ENCODE results near the gene SUCLG1.
"Not testable (repeated sequence)": the region's sequence is repeated elsewhere in the genome, so short reads cannot be mapped to it uniquely, and the experiment has no call there.

SUCLG1 gene

GRCh38 chr2:84417453-84418145, 41.5 kb downstream of the SUCLG1 start:
- no peak for DNase-seq

GRCh38 chr2:84409531-84409930, 49.5 kb downstream of the SUCLG1 start:
- DNase-seq = no peak

GRCh38 chr2:84402111-84402510, 57.0 kb downstream of the SUCLG1 start:
- DNase-seq = not testable (repeated sequence)

- not testable (repeated sequence) for DNase-seq
These were observed 59.2 kb downstream of the SUCLG1 start for GRCh38 chr2:84399839-84400238.

DNA sequence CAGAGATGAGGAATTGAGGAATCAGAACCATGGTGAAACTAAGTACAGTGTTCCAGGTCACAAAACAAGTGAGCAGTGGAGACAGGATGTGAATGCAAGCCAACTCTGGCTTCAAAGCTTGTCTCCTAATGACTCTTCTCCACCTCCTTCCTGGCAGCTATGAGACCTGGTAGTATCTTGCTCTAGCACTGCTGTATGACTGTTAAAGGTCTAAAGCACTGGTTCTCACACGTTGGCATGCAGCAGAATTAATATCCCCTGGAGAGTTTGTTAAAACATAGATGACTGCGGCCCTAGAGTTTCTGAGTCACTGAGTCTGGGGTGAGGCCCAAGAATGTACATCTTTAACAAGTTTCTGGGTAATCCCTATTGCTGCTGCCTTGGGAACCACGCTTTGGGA, 63.3 kb downstream of the SUCLG1 start:
- DNase-seq = no peak

GRCh38 chr2:84394628-84395027, 64.5 kb downstream of the SUCLG1 start:
- DNase-seq = no peak

- DNase-seq = no peak
These were observed 65.3 kb downstream of the SUCLG1 start for GRCh38 chr2:84393829-84394228.

GRCh38 chr2:84389794-84390193, 69.3 kb downstream of the SUCLG1 start:
- no peak for DNase-seq

DNA sequence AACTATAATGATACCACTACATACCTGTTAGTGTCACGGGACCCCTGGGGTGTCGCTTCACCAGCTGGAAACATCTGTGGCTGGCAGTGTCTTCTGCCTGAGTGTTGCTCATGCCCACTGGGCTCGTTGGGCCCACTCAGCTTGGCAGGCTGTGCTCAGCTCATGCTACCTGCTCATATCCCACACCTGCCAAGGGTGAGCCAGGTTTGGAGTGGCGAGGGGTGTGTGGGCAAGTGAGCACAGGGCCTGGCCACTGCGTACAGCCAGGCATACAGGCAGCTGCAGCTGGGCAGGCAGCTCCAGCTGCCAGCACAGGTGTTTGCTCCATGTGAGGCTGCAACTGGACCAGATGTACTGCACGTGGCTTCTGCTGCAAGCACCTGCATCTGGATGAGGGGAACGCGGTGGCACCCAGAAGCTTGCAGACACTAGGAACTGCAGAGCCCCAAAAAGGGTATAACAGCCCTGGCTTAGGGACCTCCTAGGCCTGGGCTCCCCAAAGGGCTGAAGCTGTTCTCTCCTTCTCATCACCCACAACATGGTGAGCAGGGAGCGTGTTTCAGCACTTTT, 70.1 kb downstream of the SUCLG1 start:
- DNase-seq = no peak

GRCh38 chr2:84388133-84388532, 70.9 kb downstream of the SUCLG1 start:
- no peak for DNase-seq

DNA sequence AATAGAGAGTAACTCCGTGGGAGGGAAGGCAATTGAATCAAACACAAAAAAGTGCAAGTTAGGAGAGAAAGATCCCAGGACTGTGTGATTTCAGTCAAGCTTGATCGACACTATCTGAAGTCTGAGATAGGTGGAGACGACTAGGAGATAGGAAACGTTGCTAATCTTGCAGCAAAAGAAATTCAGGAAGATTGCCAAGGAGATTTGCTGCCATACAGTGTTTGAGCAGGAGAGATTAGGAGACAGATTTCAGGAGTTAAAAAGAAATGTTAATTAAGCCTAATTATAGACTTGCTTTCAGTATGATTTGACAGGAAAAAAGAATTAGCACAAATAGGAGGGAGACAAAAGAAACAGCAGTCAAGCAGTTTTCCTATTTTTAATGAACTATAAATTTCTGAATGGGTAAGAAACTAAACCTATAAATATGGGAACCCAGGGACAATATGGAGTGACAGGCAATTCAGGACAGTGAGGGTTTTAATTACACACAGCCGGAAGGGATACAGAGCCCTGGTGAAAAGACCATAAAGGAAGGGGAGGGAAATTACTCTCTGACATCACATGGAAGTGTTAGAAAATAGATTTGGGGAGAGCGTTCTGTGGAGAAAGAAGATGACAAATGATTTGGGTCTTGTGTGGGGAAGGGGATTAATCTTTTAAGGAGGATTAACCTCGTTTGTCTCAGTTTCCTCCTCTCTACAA, 72.6 kb downstream of the SUCLG1 start:
- no peak for DNase-seq

DNA sequence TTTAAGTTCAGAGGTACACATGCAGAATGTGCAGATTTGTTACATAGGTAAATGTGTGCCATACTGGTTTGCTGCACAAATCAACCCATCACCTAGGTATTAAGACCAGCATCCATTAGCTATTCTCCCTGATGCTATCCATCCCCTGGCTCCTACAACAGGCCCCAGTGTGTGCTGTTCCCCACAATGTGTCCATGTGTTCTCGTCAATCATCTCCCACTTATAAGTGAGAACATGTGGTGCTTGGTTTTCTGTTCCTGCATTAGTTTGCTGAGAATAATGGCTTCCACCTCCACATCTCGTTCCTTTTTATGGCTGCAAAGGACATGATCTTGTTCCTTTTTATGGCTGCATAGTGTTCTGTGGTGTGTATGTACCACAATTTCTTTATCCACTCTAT, 75.8 kb downstream of the SUCLG1 start:
- no peak for DNase-seq

DNA sequence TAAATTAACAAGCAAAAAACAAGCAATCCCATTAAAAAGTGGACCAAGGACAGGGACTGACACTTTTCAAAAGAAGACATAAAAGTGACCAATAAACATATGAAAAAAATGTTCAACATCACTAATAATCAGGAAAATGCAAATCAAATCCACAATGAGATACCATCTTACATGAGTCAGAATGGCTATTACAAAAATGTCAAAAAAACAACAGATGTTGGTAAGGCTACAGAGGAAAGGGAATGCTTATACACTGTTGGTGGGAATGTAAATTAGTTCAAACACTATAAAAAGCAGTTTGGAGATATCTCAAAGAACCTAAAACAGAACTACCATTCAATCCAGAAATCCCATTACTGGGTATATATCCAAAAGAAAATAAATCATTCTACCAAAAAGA, 78.2 kb downstream of the SUCLG1 start:
- DNase-seq = no peak

DNA sequence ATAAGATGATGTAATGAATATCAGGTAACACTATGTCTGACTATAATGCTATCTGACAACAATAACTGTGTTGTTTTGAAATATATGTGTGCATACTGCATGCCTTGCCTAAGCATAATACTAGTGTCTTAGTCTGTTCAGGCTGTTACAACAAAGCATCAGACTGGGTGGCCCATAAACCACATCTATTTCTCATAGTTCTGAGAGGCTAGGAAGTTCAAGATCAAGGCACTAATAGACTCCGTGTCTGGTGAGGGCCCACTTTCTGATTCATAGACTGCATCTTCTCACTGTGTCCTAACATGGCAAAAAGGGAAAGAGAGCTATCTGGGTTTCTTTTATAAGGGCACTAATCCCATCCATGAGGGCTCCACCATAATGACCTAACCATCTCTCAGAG, 80.1 kb downstream of the SUCLG1 start:
- no peak for DNase-seq

DNA sequence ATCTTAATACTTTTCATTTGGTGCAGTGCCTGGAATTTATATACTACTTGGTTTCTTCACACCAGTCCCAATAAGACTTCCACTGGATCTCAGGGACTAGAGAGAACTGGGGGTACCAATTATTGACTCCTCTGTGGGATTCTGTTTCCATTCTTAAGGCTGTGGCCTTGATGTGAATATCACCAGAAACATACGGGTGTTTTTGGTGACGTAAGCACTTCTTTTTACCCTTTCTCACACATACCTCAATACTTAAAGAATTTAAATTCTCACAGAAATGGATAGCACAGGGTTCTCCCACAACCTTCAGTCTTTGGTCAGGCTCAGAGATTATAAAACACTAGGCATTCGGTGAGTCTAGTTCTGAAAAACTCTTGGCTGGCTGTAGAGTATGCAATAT, 84.1 kb downstream of the SUCLG1 start:
- no peak for DNase-seq

GRCh38 chr2:84373866-84374265, 85.2 kb downstream of the SUCLG1 start:
- no peak for DNase-seq

Data from stimulated activated CD8-positive, alpha-beta memory T cell treated with anti-CD3 and anti-CD28 coated beads, Interleukin-4, amount 100 ng/mL, for 48 hours (primary cell).